ENCODE results near the gene GREM2.

DNA sequence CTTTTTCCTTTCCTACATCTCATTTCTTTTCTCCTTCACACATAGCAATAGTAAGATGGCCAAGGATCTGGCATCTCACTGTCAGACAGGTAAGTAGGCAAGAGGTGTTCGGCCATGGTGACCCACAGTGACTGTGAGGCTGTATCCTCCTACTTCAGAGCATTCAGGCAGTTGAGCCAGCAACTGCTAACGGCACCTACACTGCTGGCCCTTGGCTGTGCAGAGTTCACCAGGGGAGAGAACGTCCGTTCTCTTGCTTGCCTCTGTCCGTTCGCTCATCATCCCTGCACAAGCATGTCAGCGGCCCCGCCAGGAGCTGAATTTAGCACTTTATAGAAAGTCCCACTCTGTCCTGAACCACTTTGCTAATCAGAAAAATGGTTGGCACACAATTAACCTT is 113.6 kb downstream of the GREM2 start:
- TF ChIP-seq, protein P1, sequence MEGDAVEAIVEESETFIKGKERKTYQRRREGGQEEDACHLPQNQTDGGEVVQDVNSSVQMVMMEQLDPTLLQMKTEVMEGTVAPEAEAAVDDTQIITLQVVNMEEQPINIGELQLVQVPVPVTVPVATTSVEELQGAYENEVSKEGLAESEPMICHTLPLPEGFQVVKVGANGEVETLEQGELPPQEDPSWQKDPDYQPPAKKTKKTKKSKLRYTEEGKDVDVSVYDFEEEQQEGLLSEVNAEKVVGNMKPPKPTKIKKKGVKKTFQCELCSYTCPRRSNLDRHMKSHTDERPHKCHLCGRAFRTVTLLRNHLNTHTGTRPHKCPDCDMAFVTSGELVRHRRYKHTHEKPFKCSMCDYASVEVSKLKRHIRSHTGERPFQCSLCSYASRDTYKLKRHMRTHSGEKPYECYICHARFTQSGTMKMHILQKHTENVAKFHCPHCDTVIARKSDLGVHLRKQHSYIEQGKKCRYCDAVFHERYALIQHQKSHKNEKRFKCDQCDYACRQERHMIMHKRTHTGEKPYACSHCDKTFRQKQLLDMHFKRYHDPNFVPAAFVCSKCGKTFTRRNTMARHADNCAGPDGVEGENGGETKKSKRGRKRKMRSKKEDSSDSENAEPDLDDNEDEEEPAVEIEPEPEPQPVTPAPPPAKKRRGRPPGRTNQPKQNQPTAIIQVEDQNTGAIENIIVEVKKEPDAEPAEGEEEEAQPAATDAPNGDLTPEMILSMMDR (IDR thresholded peaks at IDR 0.05): no peak
- TF ChIP-seq POLR2A (IDR thresholded peaks at IDR 0.05): no peak
